CD14-positive monocyte (primary cell): Measurements from ENCODE around the gene MIPEP. TPM values are rescaled to one million over a fixed set of nuclear protein-coding genes. Genes with fewer than 3 reads are reported as not detected.

Source experiments
- DNase-seq, 3 donors: peaks; one replicate each; pipeline ENCODE4 v3.0.0-alpha.2; 2011 to 2022
- H2AFZ ChIP-seq: 2 replicates; pipeline ENCODE4 v1.6.0; 2012; ENCODE audit warnings: mild to moderate bottlenecking, low read depth, low read length, inconsistent platforms; ENCODE audit not compliant: insufficient read depth, poor library complexity, severe bottlenecking
- H3K27ac ChIP-seq, 2 donors: 1 replicate in 1 of 2; 2 replicates in 1 of 2; pipeline ENCODE4 v1.5.1; 2012 to 2013; ENCODE audit warnings: low read length in 2 of 2, control low read depth in 1 of 2, inconsistent platforms in 1 of 2, low read depth in 1 of 2, mild to moderate bottlenecking in 1 of 2
- H3K27me3 ChIP-seq, 2 donors: one replicate each; pipeline versions ENCODE4 v1.6.0 to v1.6.1; 2011 to 2013; ENCODE audit warnings: low read length in 2 of 2; ENCODE audit not compliant: control insufficient read depth in 2 of 2, insufficient read depth in 2 of 2
- H3K36me3 ChIP-seq, 2 donors: replicated peaks in 1 of 2; 1 replicate in 1 of 2; 2 replicates in 1 of 2; pipeline versions ENCODE4 v1.5.1 to v1.6.1; 2012 to 2013; ENCODE audit warnings: low read length in 2 of 2, control low read depth in 1 of 2, inconsistent platforms in 1 of 2, mild to moderate bottlenecking in 1 of 2; ENCODE audit not compliant: insufficient read depth in 2 of 2, control insufficient read depth in 1 of 2
- H3K4me1 ChIP-seq, 2 donors: 1 replicate in 1 of 2; 2 replicates in 1 of 2; pipeline versions ENCODE4 v1.5.1 to v1.6.1; 2012 to 2013; ENCODE audit warnings: low read length in 2 of 2, control low read depth in 1 of 2, inconsistent platforms in 1 of 2, mild to moderate bottlenecking in 1 of 2, moderate library complexity in 1 of 2; ENCODE audit not compliant: insufficient read depth in 2 of 2, control insufficient read depth in 1 of 2
- H3K4me2 ChIP-seq: replicated peaks from 2 replicates; pipeline ENCODE3; 2012; ENCODE audit warnings: low read length, moderate library complexity, mild to moderate bottlenecking; ENCODE audit not compliant: poor library complexity, severe bottlenecking; ENCODE audit errors: extremely low read depth
- H3K4me3 ChIP-seq, 3 experiments: fragments of 200-600 bp in 1 of 3; sonication (generic) in 1 of 3; replicated peaks in 1 of 3; 1 replicate in 2 of 3; 2 replicates in 1 of 3; pipeline ENCODE4 v1.5.1; 2011 to 2013; ENCODE audit warnings: low read length in 3 of 3, mild to moderate bottlenecking in 3 of 3, control low read depth in 2 of 3, low read depth in 2 of 3, inconsistent platforms in 1 of 3, moderate library complexity in 1 of 3
- H3K79me2 ChIP-seq: 2 replicates; pipeline ENCODE4 v1.6.0; 2012; ENCODE audit warnings: mild to moderate bottlenecking, control low read depth, inconsistent platforms, low read length, moderate library complexity; ENCODE audit not compliant: insufficient read depth
- H3K9ac ChIP-seq: 2 replicates; pipeline ENCODE4 v1.6.0; 2017; ENCODE audit warnings: low read length, mild to moderate bottlenecking; ENCODE audit not compliant: insufficient read depth, poor library complexity, severe bottlenecking
- H3K9me3 ChIP-seq, 2 donors: replicated peaks in 1 of 2; 1 replicate in 1 of 2; 2 replicates in 1 of 2; pipeline versions ENCODE4 v1.5.1 to v1.6.1; 2012 to 2013; ENCODE audit warnings: low read length in 2 of 2, control low read depth in 1 of 2; ENCODE audit not compliant: control insufficient read depth in 1 of 2, insufficient read depth in 1 of 2
- H4K20me1 ChIP-seq: 2 replicates; pipeline ENCODE4 v1.6.0; 2012; ENCODE audit warnings: mild to moderate bottlenecking, low read length, control low read depth, moderate library complexity; ENCODE audit not compliant: insufficient read depth
- H3K27ac Mint-ChIP-seq, 7 donors: one replicate each; pipeline ENCODE4 v1.8.0; 2020; ENCODE audit warnings: mild to moderate bottlenecking in 7 of 7, mixed read lengths in 7 of 7, moderate library complexity in 6 of 7, inconsistent platforms in 2 of 7
- H3K27me3 Mint-ChIP-seq, 3 donors: one replicate each; pipeline ENCODE4 v1.8.0; 2021 to 2022; ENCODE audit warnings: low read depth in 3 of 3, mild to moderate bottlenecking in 3 of 3, mixed read lengths in 3 of 3, moderate library complexity in 3 of 3, inconsistent platforms in 1 of 3
- H3K36me3 Mint-ChIP-seq, 2 donors: one replicate each; pipeline ENCODE4 v1.8.0; 2020; ENCODE audit warnings: mixed read lengths in 2 of 2, inconsistent platforms in 1 of 2, mild to moderate bottlenecking in 1 of 2
- H3K4me1 Mint-ChIP-seq: one replicate; pipeline ENCODE4 v1.8.0; 2020; ENCODE audit warnings: mild to moderate bottlenecking, mixed read lengths
- H3K4me3 Mint-ChIP-seq, 2 donors: one replicate each; pipeline ENCODE4 v1.8.0; 2020; ENCODE audit warnings: mild to moderate bottlenecking in 2 of 2, mixed read lengths in 2 of 2, moderate library complexity in 1 of 2
- H3K9me3 Mint-ChIP-seq, 7 donors: one replicate each; pipeline ENCODE4 v1.8.0; 2020 to 2022; ENCODE audit warnings: mixed read lengths in 7 of 7, mild to moderate bottlenecking in 6 of 7, moderate library complexity in 6 of 7, inconsistent platforms in 2 of 7
- CTCF ChIP-seq: fragments of 200-600 bp; IDR thresholded peaks from one replicate; pipeline ENCODE4 v1.8.0; 2022; ENCODE audit warnings: antibody characterized with exemption, mild to moderate bottlenecking
- WGBS: methylation state at CpG from one replicate; pipeline ENCODE4 v1.1.5; 2013; ENCODE audit warnings: missing lambda C conversion rate; ENCODE audit not compliant: insufficient coverage; 5-methylcytosine and 5-hydroxymethylcytosine counted together
- intact Hi-C, 2 donors: fragments of 100-400 bp; cut with micrococcal nuclease; formaldehyde crosslinking; loops; one replicate each; pipeline versions ENCODE4 v1.15.0 to v1.15.1; 2023
- polyA plus RNA-seq, 3 donors: library from polyadenylated mRNA; depleted of rRNA in 1 of 3; unstranded in 2 of 3; stranded (reverse) in 1 of 3; fragments of 300-500 nt in 2 of 3; fragments of >200 nt in 1 of 3; fragmentation: Illumina TruSeq in 2 of 3; gene quantifications; 1 replicate in 2 of 3; 2 replicates in 1 of 3; pipeline ENCODE4 v1.2.3, GENCODE V29; 2012 to 2021

MIPEP gene
- polyA plus RNA-seq, 3 donors = 1.2 to 9.9 (median 7.7) TPM

- no peak overlapping the region for H3K4me2 ChIP-seq
- H3K36me3 ChIP-seq = peaks cover 0 to 5% of the 10 kb centered on the region in 2 donors
- H3K9ac ChIP-seq = no peak overlapping the region
- Mint-ChIP-seq H3K9me3 (no peaks in the 10 kb centered on the region), H3K4me1 (no peaks in the 10 kb centered on the region), H3K27ac (no peak overlapping the region), H3K36me3 (peaks cover 9 to 16% of the 10 kb centered on the region in 2 donors), H3K27me3 (peaks cover 0 to 2% (median 0%) of the 10 kb centered on the region in 3 donors), H3K4me3 (no peak overlapping the region)
- WGBS = no CpG with 5 or more reads among the region's 4 CpGs
- H3K4me3 ChIP-seq = no peak overlapping the region
- no peaks in the 10 kb centered on the region for H3K79me2 ChIP-seq
- DNase-seq = no peak
- no peaks in the 10 kb centered on the region for H3K4me1 ChIP-seq
- no peaks in the 10 kb centered on the region for H3K9me3 ChIP-seq
- H2AFZ ChIP-seq = no peak overlapping the region
- no peak for TF ChIP-seq CTCF
- intact Hi-C loops = loop anchor here in 1 of 2 donors (10.0 kb wide), 2 partner anchors 292 to 502 kb away; no protein-coding TSS in a partner anchor
- no peaks in the 10 kb centered on the region for H4K20me1 ChIP-seq
- no peak overlapping the region for H3K27ac ChIP-seq
- H3K27me3 ChIP-seq = no peaks in the 10 kb centered on the region
Measured at GRCh38 chr13:23877286-23877685, 11.9 kb downstream of the MIPEP start.

GRCh38 chr13:23876265-23876664, 12.9 kb downstream of the MIPEP start:
- no peaks in the 10 kb centered on the region for H3K79me2 ChIP-seq
- Mint-ChIP-seq H3K9me3 (no peaks in the 10 kb centered on the region), H3K27ac (no peak overlapping the region), H3K4me3 (no peak overlapping the region), H3K4me1 (no peaks in the 10 kb centered on the region), H3K36me3 (peaks cover 6 to 13% of the 10 kb centered on the region in 2 donors), H3K27me3 (peaks cover 0 to 2% (median 0%) of the 10 kb centered on the region in 3 donors)
- no peak overlapping the region for H3K27ac ChIP-seq
- no peak overlapping the region for H3K4me2 ChIP-seq
- no peaks in the 10 kb centered on the region for H3K27me3 ChIP-seq
- intact Hi-C loops = loop anchor here in 1 of 2 donors (10.0 kb wide), 2 partner anchors 291 to 501 kb away; no protein-coding TSS in a partner anchor
- no peak overlapping the region for H2AFZ ChIP-seq
- no peak for TF ChIP-seq CTCF
- no peaks in the 10 kb centered on the region for H3K9me3 ChIP-seq
- WGBS = no CpG with 5 or more reads among the region's 2 CpGs
- no peaks in the 10 kb centered on the region for H3K4me1 ChIP-seq
- no peak overlapping the region for H3K9ac ChIP-seq
- H3K4me3 ChIP-seq = no peak overlapping the region
- DNase-seq = no peak
- peaks cover 0 to 5% of the 10 kb centered on the region in 2 donors for H3K36me3 ChIP-seq
- no peaks in the 10 kb centered on the region for H4K20me1 ChIP-seq
